Measurements from ENCODE around the gene SPDYA. TPM values are rescaled to one million over a fixed set of nuclear protein-coding genes. Genes with fewer than 3 reads are reported as not detected.

Gene SPDYA
- total RNA-seq, 4 donors from 2014 or later: 1.00 to 1.8 (median 1.4) TPM; not detected in 1

GRCh38 chr2:28868611-28869010 lies 58.0 kb downstream of the SPDYA start:
- no peaks in the 10 kb centered on the region for H3K9me3 ChIP-seq
- H3K27me3 ChIP-seq: no peaks in the 10 kb centered on the region
- in situ Hi-C loops (cut with MboI; ENCODE audit: low pct_ligation_motif_present in 1 of 4, low pct_unique_long_range_greater_than_20kb in 1 of 4, low sequenced_read_pairs in 3 of 4) (no loop called here), intact Hi-C loops (cut with DNase I; ENCODE audit: low total_unique reads) (no loop called here)
- peak overlapping the region in 1 of 4 donors; percentile 86 for H3K4me3 ChIP-seq
- DNase-seq: no peak
- no peak overlapping the region for H3K27ac ChIP-seq
- H3K36me3 ChIP-seq: no peaks in the 10 kb centered on the region
- WGBS, 2 donors (ENCODE audit: low coverage in 1 of 2): 74 to 79% methylated on average over 7 to 12 of the region's 12 CpGs
- peaks cover 14 to 37% (median 27%) of the 10 kb centered on the region in 4 donors for H3K4me1 ChIP-seq
- no peak for TF ChIP-seq EP300 (IDR thresholded peaks at IDR 0.05; ENCODE audit: low read depth)
- TF ChIP-seq POLR2A (IDR thresholded peaks at IDR 0.05): no peak
- TF ChIP-seq POLR2AphosphoS5 (IDR thresholded peaks at IDR 0.05): no peak
- TF ChIP-seq CTCF (IDR thresholded peaks at IDR 0.05): no peak

DNA sequence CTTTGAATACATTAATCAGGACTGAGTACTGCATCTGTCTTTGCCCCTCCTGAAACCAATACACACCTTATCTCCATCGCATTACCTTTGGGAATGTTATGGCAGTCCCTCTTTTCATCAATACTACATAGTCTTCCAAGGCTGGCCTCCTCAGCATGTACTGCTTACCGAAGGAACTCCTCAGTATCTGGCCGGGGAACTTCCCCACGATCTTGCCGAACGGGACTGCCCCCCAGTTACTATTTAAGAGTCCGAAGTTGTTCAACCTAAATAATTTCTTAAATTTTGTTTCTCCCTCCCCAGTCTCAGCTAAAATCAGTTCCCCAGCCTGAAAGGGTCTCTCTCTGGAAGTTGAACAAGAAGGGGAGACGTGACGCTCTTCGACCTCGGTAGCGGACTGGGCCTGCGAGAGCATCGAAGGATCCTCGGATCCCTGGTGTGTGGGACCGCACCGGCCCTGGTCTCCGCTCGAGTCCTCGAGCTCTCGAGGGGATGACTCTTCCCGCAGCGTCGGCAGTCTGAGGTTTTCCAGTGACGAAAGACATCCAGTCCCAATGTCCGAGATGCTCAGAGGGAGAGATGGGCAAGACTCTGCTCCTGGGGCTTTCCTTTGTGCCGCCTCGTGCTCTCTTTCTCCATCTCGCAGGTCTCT lies 59.0 kb downstream of the SPDYA start:
- peak overlapping the region; percentile 66 to 93 (median 82) for H3K4me3 ChIP-seq
- H3K9me3 ChIP-seq: no peaks in the 10 kb centered on the region
- H3K27me3 ChIP-seq: no peaks in the 10 kb centered on the region
- 1 to 2% methylated on average over 7 to 29 of the region's 29 CpGs for WGBS, 2 donors (ENCODE audit: low coverage in 1 of 2)
- H3K36me3 ChIP-seq: no peaks in the 10 kb centered on the region
- peak; percentile 28 for DNase-seq
- peaks cover 14 to 37% (median 27%) of the 10 kb centered on the region in 4 donors for H3K4me1 ChIP-seq
- H3K27ac ChIP-seq: peak overlapping the region; percentile 77 to 88 (median 82)
- no peak for TF ChIP-seq POLR2AphosphoS5 (IDR thresholded peaks at IDR 0.05)
- TF ChIP-seq POLR2A (IDR thresholded peaks at IDR 0.05): no peak
- TF ChIP-seq CTCF (IDR thresholded peaks at IDR 0.05): no peak
- TF ChIP-seq EP300 (IDR thresholded peaks at IDR 0.05; ENCODE audit: low read depth): no peak
- in situ Hi-C loops (cut with MboI; ENCODE audit: low pct_ligation_motif_present in 1 of 4, low pct_unique_long_range_greater_than_20kb in 1 of 4, low sequenced_read_pairs in 3 of 4): no loop called here
- intact Hi-C loops (cut with DNase I; ENCODE audit: low total_unique reads): no loop called here

DNA sequence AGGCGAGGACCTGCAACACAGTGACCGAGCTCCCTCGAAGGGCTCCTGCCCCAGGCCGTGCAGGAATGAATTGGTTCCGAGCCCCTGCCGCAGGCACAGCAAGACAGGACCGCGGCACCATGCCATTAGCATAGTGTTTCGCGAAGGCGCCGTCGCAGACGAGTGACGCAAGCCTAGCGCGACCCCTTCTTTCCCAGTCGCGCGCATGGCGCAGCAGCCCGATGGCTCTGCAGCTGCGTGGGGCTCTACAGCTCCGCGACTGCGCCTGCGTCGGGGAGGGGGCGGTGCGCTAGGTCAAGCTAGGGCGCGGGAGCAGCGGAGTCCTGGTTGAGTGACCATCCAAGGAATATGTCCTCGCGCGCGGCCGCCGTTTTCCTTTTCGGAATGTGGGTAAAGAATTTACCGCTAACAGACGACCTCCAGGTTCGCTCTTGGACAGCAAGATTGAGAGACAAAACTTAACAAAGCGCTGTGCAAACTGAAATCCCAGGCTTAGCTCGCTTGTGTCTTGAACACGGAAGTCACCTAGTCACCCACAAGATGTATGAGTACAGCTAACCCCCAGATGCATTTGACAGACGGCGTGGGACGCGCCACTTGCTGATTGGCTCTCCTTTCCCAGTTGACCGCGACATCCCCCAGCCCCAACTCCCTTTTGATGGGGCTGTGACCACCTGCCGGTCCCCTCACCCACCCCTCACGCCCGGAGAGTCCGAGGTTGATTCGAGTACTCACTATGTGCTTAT lies 59.7 kb downstream of the SPDYA start, which contains the start of gene TRMT61B:
TRMT61B (minus strand) TSS at position 164 of the 746 bp plus-strand sequence; CDS start at position 132, 32 bp downstream.
- TF ChIP-seq POLR2A (IDR thresholded peaks at IDR 0.05) (peak; percentile 83), POLR2AphosphoS5 (IDR thresholded peaks at IDR 0.05) (peak; percentile 87 to 90 (median 89)), CTCF (IDR thresholded peaks at IDR 0.05) (peak in 1 of 5 experiments; percentile 10), EP300 (IDR thresholded peaks at IDR 0.05; ENCODE audit: low read depth) (no peak)
- intact Hi-C loops (cut with DNase I; ENCODE audit: low total_unique reads) (no loop called here), in situ Hi-C loops (cut with MboI; ENCODE audit: low pct_ligation_motif_present in 1 of 4, low pct_unique_long_range_greater_than_20kb in 1 of 4, low sequenced_read_pairs in 3 of 4) (no loop called here)
- peak within 1 kb of the TSS; percentile 77 to 88 (median 82) for H3K27ac ChIP-seq
- H3K4me1 ChIP-seq: peaks cover 14 to 34% (median 27%) of the 10 kb centered on the region in 4 donors
- H3K27me3 ChIP-seq: no peaks in the 10 kb centered on the region
- DNase-seq: peak; percentile 97
- H3K4me3 ChIP-seq: peak within 1 kb of the TSS; percentile 66 to 93 (median 82)
- no peaks in the 10 kb centered on the region for H3K36me3 ChIP-seq
- 1% methylated on average over 45 of the region's 57 CpGs; no CpG with 5 or more reads in 1 of the 2 donors for WGBS, 2 donors (ENCODE audit: low coverage in 1 of 2)
- no peaks in the 10 kb centered on the region for H3K9me3 ChIP-seq

DNA sequence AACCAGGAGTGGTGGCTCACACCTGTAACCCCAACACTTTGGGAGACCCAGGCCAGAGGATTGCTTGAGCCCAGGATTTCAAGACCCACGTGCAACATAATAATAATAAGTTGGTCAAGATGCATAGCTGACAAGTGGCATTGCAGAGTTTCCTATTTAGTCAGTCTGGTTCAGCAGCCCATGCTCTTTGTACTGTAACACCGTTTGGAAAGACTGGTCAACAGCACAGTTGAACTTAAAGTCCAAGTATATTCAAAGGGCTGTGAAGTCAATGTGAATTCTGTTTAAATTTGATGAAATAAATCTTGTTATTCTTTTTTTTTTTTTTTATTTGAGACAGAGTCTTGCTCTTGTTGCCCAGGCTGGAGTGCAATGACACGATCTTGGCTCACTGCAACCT lies 61.0 kb downstream of the SPDYA start:
- peaks cover 14 to 32% (median 27%) of the 10 kb centered on the region in 4 donors for H3K4me1 ChIP-seq
- DNase-seq: no peak
- peaks cover 10% of the 10 kb centered on the region for H3K27me3 ChIP-seq
- intact Hi-C loops (cut with DNase I; ENCODE audit: low total_unique reads): no loop called here
- TF ChIP-seq CTCF (IDR thresholded peaks at IDR 0.05) (no peak), EP300 (IDR thresholded peaks at IDR 0.05; ENCODE audit: low read depth) (no peak), POLR2AphosphoS5 (IDR thresholded peaks at IDR 0.05) (no peak), POLR2A (IDR thresholded peaks at IDR 0.05) (no peak)
- WGBS, 2 donors (ENCODE audit: low coverage in 1 of 2): 82 to 86% methylated on average over 2 to 3 of the region's 3 CpGs
- no peaks in the 10 kb centered on the region for H3K36me3 ChIP-seq
- H3K4me3 ChIP-seq: no peak overlapping the region
- no peak overlapping the region for H3K27ac ChIP-seq
- H3K9me3 ChIP-seq: no peaks in the 10 kb centered on the region
- in situ Hi-C loops (cut with MboI; ENCODE audit: low pct_ligation_motif_present in 1 of 4, low pct_unique_long_range_greater_than_20kb in 1 of 4, low sequenced_read_pairs in 3 of 4): no loop called here
